ENCODE measurements around the gene RNF19B.

Gene RNF19B

DNA sequence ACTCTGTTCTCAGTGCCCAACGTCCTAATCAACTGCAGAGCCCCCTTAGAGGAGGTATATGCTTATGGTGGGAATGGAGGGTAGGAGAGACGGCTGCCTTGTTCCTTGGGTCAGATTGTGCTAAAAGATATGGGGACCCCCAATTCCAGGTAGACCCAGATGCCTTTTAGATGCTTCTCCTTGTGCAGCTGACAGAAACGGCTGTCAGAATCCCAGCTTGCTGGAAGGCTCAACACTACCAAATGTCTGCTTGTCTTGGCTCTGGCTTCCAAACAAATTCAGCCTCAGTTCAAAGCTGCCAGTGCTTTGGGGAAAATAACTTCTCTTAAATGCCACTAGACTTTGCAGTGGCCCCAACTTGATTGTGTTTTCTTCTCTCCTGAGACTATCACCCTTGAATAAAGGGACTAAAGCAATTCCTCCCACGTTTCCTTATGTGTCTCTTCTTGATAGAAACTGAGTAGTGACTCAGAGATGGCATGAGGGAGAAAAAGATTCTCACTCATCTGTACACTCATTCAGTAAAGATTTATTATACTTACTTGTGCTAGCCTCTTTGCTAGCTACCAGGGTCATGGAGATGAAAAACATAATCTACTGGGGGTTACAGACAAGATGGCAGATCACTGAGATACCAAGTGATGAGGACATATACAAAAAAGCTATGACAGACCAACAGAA lies 3.4 kb upstream of the RNF19B start:
- DNase-seq (ENCODE audit: low spot score), result peak; percentile 55

GRCh38 chr1:32966900-32967299 lies 2.3 kb upstream of the RNF19B start:
- DNase-seq (ENCODE audit: low spot score), result no peak

DNA sequence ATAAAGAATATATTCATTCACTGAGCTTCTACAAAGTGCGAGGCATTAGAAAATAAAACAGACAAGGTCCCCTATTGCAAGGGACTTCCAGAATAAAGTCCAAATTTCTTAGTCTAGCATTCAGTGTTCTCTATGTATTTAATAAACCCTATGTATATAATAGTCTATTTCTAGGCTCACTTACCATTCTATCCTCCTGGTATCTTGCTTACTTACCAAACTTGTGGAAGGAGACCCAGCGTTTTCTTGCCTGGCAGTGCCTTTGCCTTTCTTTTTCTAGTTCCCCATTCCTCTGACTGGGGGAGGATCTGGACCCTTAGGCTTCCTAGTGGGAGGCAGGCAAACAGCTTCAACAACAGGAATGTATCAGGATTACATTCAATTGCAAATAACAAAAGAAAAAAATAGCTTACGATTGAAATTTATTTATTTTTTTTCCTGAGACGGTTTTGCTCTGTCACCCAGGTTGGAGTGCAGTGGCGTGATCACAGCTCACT lies 690 bp upstream of the RNF19B start:
- DNase-seq (ENCODE audit: low spot score), result no peak

DNA sequence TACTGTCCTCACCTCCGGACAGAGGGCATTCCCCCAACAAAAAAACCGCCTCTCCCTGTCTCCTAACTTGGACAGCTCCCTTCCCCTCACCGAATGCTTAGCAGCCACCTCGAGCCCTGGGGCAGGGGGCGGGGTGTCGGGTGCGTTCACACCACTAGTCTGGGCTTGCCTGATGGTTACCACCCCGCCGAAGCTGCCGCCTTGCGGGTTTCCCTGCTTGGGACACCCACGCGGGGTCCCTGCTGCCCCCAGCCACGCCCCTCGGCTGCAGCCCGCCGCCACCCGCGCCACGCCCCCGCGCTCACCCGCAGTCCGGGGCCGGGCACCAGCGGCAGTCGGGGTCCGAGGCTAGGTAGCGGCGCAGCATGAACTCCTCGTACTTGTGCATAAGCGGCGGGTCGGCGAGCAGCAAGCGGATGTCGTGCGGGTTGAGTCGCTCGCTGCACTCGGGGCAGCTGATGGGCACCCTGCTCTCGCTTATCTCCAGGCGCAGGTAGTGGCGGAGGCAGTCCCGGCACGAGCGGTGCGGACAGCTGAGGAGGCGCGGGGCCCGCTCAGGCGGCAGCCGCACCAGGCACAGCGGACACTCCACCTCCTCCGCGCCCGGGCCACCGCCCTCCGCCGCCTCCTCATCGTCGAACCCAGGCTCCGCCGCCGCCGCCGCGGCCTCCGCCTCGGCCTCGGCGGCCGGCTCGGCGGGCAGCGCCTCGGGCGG lies 706 bp downstream of the RNF19B start:
- peak; percentile 65 for DNase-seq (ENCODE audit: low spot score)

GRCh38 chr1:32962248-32962896 lies 2.2 kb downstream of the RNF19B start:
- no peak for DNase-seq (ENCODE audit: low spot score)

- no peak for DNase-seq (ENCODE audit: low spot score)
Observed at GRCh38 chr1:32960819-32961355, 3.7 kb downstream of the RNF19B start.

GRCh38 chr1:32960342-32960741 lies 4.3 kb downstream of the RNF19B start:
- DNase-seq (ENCODE audit: low spot score), result no peak

DNA sequence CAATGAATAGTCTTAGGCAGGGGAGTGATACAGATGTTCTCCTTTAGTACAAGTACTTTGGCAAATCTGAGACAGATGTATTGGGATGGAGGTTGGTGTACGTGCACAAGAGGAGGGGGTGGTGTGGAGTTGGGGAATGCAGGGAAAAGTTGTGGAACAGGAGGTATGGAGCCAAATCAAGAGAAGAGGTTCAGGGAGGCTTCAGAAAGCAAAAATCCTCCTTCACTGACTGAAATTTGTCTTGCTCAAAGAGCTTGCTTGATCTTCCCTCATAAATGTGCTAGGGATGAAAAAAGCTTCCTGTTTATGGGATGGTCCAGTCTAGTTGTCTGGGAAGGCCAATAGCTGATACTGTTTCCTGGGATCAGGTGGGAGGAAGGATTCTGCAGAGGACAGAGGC lies 5.8 kb downstream of the RNF19B start:
- no peak for DNase-seq (ENCODE audit: low spot score)

DNA sequence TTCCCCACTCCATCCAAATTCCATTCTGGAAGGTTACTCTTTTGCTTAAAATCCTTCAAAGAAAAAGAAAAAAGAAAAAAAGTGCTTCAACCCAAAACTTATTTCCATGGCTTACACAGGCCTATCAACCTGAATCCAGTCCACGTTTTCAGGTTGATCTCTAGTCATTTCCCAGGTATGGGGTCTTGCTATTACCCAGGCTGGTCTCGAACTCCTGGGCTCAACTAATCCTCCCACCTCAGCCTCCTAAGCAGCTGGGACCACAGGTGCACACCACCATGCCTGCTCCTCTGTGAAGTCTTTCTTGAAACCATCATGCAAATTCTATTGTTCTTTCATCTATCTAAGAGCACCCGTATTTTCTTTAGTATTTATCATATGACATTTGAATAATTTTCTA lies 7.6 kb downstream of the RNF19B start:
- DNase-seq (ENCODE audit: low spot score), result no peak

DNA sequence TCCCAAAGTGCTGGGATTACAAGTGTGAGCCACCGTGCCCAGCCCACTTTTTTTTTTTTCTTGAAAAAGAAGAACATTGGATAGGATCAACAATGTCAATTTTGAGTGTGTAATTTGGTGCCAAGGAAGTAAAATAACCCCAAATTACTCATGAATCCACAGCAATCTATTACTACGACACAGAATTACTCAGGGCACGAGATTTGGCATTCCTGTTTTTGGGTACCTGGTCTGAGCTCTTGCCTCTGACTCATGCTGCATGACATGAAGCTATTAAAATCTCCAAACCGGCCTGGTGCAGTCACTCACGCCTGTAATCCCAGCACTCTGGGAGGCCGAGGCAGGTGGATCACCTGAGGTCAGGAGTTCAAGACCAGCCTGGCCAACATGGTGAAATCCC lies 10.4 kb downstream of the RNF19B start:
- peak; percentile 45 for DNase-seq (ENCODE audit: low spot score)

DNA sequence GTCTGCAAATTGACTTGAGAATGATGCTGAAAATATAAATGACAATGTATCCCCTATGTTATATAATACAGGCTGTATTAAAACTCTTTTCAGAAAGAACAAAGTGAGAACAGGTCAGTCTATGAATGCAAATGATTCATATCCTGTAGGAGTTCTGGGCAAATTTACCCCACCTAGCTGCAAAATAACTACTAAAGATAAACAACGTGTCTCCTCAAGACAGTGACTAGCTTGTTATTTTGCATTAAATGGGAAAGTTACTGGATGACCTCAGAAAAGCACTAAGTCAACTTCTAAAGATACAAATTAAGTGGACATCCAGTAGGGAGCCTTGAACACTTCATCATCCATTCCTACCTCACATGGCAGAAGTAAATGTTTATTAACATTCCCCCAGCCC lies 11.1 kb downstream of the RNF19B start:
- peak; percentile 51 for DNase-seq (ENCODE audit: low spot score)

DNA sequence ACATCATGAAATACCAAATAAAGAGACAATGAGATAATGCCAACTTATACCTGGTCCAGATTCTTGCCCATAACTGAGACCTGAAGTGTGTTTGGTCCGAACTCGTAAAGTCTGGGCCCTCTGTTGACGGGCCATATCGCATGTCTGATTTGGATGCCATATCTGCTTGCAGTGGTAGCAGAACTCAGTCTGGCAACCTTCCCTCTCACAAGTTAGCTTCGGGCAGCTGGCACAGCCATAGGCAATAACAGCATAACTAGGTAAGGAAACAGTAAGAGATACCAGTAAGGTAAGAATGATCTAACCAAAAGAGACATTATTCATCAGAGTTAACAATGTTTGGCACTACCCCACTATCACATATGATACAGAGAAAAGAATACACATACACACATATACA lies 15.1 kb downstream of the RNF19B start:
- no peak for DNase-seq (ENCODE audit: low spot score)

GRCh38 chr1:32948905-32949304 lies 15.7 kb downstream of the RNF19B start:
- no peak for DNase-seq (ENCODE audit: low spot score)

GRCh38 chr1:32948390-32948722 lies 16.3 kb downstream of the RNF19B start:
- no peak for DNase-seq (ENCODE audit: low spot score)

GRCh38 chr1:32947669-32948389 lies 16.8 kb downstream of the RNF19B start:
- DNase-seq (ENCODE audit: low spot score), result no peak

GRCh38 chr1:32946413-32946812 lies 18.2 kb downstream of the RNF19B start:
- no peak for DNase-seq (ENCODE audit: low spot score)

- DNase-seq (ENCODE audit: low spot score), result no peak
Observed at GRCh38 chr1:32944180-32944579, 20.4 kb downstream of the RNF19B start.

- DNase-seq (ENCODE audit: low spot score), result no peak
Observed at GRCh38 chr1:32939655-32940371, 24.8 kb downstream of the RNF19B start.

DNA sequence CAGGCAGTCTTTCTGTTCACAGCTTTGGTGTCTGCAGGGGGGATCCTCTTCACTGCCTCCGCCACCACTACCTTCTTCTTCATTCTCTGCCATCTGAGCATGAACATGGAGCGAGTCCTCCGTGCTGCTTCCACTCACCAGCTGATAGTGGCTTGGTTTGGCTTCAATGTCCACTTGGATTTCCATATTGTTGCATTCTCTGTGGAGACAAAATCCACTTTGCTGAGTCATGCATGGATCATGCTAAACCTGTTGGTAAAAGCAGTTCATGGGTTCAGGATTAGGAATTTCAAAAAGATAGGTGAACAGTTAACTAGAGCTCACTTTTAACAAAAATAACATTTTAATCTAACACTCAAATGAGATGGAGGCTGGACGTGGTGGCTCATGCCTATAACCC lies 27.5 kb downstream of the RNF19B start:
- no peak for DNase-seq (ENCODE audit: low spot score)

- no peak for DNase-seq (ENCODE audit: low spot score)
Observed at GRCh38 chr1:32934535-32934934, 30.1 kb downstream of the RNF19B start.

DNA sequence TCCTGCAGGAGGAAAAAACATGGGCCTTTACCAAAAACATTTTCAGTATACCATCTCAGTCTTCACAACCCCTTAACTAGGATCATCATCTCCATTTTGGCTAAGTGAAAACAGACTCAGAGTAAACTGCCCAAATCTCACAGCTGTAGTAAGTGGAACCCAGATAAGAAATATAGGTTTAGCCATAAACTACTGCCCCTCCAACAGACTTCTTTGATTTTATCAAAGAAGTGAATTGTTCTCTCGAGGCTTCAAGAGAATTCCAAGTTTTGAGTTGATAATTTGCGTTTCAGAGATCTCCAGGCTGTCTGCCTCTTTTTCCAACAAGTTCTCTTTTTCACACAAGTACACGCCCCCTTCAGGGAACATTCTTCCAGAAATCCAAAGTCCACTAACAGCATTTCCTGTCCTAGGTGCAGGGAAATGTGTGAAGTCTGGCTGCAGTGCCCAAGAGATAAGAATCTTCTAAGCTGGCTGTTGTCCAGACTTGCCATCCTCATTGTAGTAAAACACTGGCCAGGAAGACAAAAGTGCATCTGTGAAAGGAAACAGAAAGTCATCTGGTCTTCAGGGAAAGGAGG lies 30.8 kb downstream of the RNF19B start:
- no peak for DNase-seq (ENCODE audit: low spot score)
